NK-92 (cell line): ENCODE data around the gene RAX2.
"Not testable (repeated sequence)": the region's sequence is repeated elsewhere in the genome, so short reads cannot be mapped to it uniquely, and the experiment has no call there.

ENCODE experiments used
- DNase-seq: peaks from one replicate; lab custom pipeline; 2025; ENCODE audit not compliant: unreplicated experiment; lab: John Stamatoyannopoulos, UW

RAX2 gene

GRCh38 chr19:3771906-3772455 is at the start of gene RAX2:
Gene RAX2 (minus strand): TSS chr19:3772228. CDS start chr19:3771742, 486 bp downstream.
- DNase-seq: no peak

- no peak for DNase-seq
Measured at GRCh38 chr19:3821156-3821555, 49.1 kb upstream of the RAX2 start.

GRCh38 chr19:3819989-3820388 is 48.0 kb upstream of the RAX2 start:
- no peak for DNase-seq

GRCh38 chr19:3818918-3819317 is 46.9 kb upstream of the RAX2 start:
- no peak for DNase-seq

GRCh38 chr19:3818466-3818865 is 46.4 kb upstream of the RAX2 start:
- no peak for DNase-seq

- no peak for DNase-seq
Measured at GRCh38 chr19:3817761-3818160, 45.7 kb upstream of the RAX2 start.

- no peak for DNase-seq
Measured at GRCh38 chr19:3816566-3817218, 44.7 kb upstream of the RAX2 start.

GRCh38 chr19:3816148-3816547 is 44.1 kb upstream of the RAX2 start:
- DNase-seq: not testable (repeated sequence)

GRCh38 chr19:3814648-3815047 is 42.6 kb upstream of the RAX2 start:
- DNase-seq: no peak

GRCh38 chr19:3813473-3814392 is 41.7 kb upstream of the RAX2 start:
- no peak for DNase-seq

- DNase-seq: no peak
Measured at GRCh38 chr19:3810708-3811355, 38.8 kb upstream of the RAX2 start.

GRCh38 chr19:3809881-3810707 is 38.1 kb upstream of the RAX2 start:
- no peak for DNase-seq

GRCh38 chr19:3808420-3809143 is 36.6 kb upstream of the RAX2 start:
- no peak for DNase-seq

GRCh38 chr19:3807574-3808354 is 35.7 kb upstream of the RAX2 start:
- DNase-seq: no peak

GRCh38 chr19:3807131-3807480 is 35.1 kb upstream of the RAX2 start:
- no peak for DNase-seq

- no peak for DNase-seq
Measured at GRCh38 chr19:3805859-3806258, 33.8 kb upstream of the RAX2 start.

GRCh38 chr19:3804429-3804828 is 32.4 kb upstream of the RAX2 start:
- DNase-seq: no peak

- DNase-seq: no peak
Measured at GRCh38 chr19:3803986-3804385, 32.0 kb upstream of the RAX2 start.
